ENCODE data around the gene ODC1. TPM values are rescaled to one million over a fixed set of nuclear protein-coding genes. Genes with fewer than 3 reads are reported as not detected.

Gene ODC1
- total RNA-seq, 1 donor from 2014 or later: 119 TPM

- H3K27me3 Mint-ChIP-seq (ENCODE audit: low read depth, unreplicated experiment): peaks cover 37% of the 10 kb centered on the region
Observed at GRCh38 chr2:10451819-10452218, 3.7 kb upstream of the ODC1 start.

GRCh38 chr2:10449838-10450691 is 1.9 kb upstream of the ODC1 start:
- H3K27ac Mint-ChIP-seq (ENCODE audit: unreplicated experiment): peak overlapping the region; percentile 34
- H3K4me1 Mint-ChIP-seq (ENCODE audit: low read depth, unreplicated experiment): peaks cover 2% of the 10 kb centered on the region
- peaks cover 21% of the 10 kb centered on the region for H3K27me3 Mint-ChIP-seq (ENCODE audit: low read depth, unreplicated experiment)
- Histone ChIP-seq H3K9ac (ENCODE audit: low read length) (no peak overlapping the region), H3K4me3 (ENCODE audit: insufficient read depth, low read depth, low read length) (no peak overlapping the region), H2AFZ (ENCODE audit: low read depth, low read length) (no peak overlapping the region), H3K27me3 (ENCODE audit: insufficient read depth, low read length) (no peaks in the 10 kb centered on the region), H3K79me2 (ENCODE audit: insufficient read depth, low read length) (peaks cover 32% of the 10 kb centered on the region), H3K4me1 (ENCODE audit: insufficient read depth, low read length) (peaks cover 22% of the 10 kb centered on the region), H3K9me3 (ENCODE audit: insufficient read depth, low read depth, low read length) (no peaks in the 10 kb centered on the region), H4K20me1 (ENCODE audit: insufficient read depth, low read length) (peaks cover 25% of the 10 kb centered on the region), H3K27ac (ENCODE audit: low read depth, low read length) (no peak overlapping the region), H3K4me2 (ENCODE audit: low read length) (peak overlapping the region; percentile 96), H3K36me3 (ENCODE audit: insufficient read depth, low read length) (no peaks in the 10 kb centered on the region)
- H3K9me3 Mint-ChIP-seq (ENCODE audit: unreplicated experiment): no peaks in the 10 kb centered on the region
- TF ChIP-seq CTCF (IDR thresholded peaks at IDR 0.05; ENCODE audit: insufficient read depth, low read depth, low read length) (no peak), EZH2 (IDR thresholded peaks at IDR 0.05; ENCODE audit: insufficient read depth, low read length) (no peak)
- H3K4me3 Mint-ChIP-seq (ENCODE audit: unreplicated experiment): peak overlapping the region; percentile 54
- FAIRE-seq: no peak
- H3K36me3 Mint-ChIP-seq (ENCODE audit: low read depth, unreplicated experiment): peaks cover 2% of the 10 kb centered on the region
- DNase-seq (ENCODE audit: low read depth): no peak

More at GRCh38 chr2:10451819-10452218, 3.7 kb upstream of the ODC1 start:
- Mint-ChIP-seq H3K27ac (ENCODE audit: unreplicated experiment) (no peak overlapping the region), H3K36me3 (ENCODE audit: low read depth, unreplicated experiment) (peaks cover 2% of the 10 kb centered on the region), H3K4me1 (ENCODE audit: low read depth, unreplicated experiment) (no peaks in the 10 kb centered on the region), H3K4me3 (ENCODE audit: unreplicated experiment) (no peak overlapping the region), H3K9me3 (ENCODE audit: unreplicated experiment) (no peaks in the 10 kb centered on the region)
- H3K36me3 ChIP-seq (ENCODE audit: insufficient read depth, low read length): no peaks in the 10 kb centered on the region
- H3K27ac ChIP-seq (ENCODE audit: low read depth, low read length): no peak overlapping the region
- peaks cover 12% of the 10 kb centered on the region for H3K4me1 ChIP-seq (ENCODE audit: insufficient read depth, low read length)
- H3K4me2 ChIP-seq (ENCODE audit: low read length): peak overlapping the region; percentile 13
- no peak for TF ChIP-seq EZH2 (IDR thresholded peaks at IDR 0.05; ENCODE audit: insufficient read depth, low read length)
- TF ChIP-seq CTCF (IDR thresholded peaks at IDR 0.05; ENCODE audit: insufficient read depth, low read depth, low read length): no peak
- no peaks in the 10 kb centered on the region for H3K27me3 ChIP-seq (ENCODE audit: insufficient read depth, low read length)
- peaks cover 14% of the 10 kb centered on the region for H3K79me2 ChIP-seq (ENCODE audit: insufficient read depth, low read length)
- FAIRE-seq (no peak), DNase-seq (ENCODE audit: low read depth) (no peak)
- no peaks in the 10 kb centered on the region for H3K9me3 ChIP-seq (ENCODE audit: insufficient read depth, low read depth, low read length)
- H3K4me3 ChIP-seq (ENCODE audit: insufficient read depth, low read depth, low read length): no peak overlapping the region
- H4K20me1 ChIP-seq (ENCODE audit: insufficient read depth, low read length): peaks cover 8% of the 10 kb centered on the region
- no peak overlapping the region for H2AFZ ChIP-seq (ENCODE audit: low read depth, low read length)
- H3K9ac ChIP-seq (ENCODE audit: low read length): no peak overlapping the region

- TF ChIP-seq CTCF (IDR thresholded peaks at IDR 0.05; ENCODE audit: insufficient read depth, low read depth, low read length) (no peak), EZH2 (IDR thresholded peaks at IDR 0.05; ENCODE audit: insufficient read depth, low read length) (no peak)
- Histone ChIP-seq H3K79me2 (ENCODE audit: insufficient read depth, low read length) (peaks cover 38% of the 10 kb centered on the region), H3K27ac (ENCODE audit: low read depth, low read length) (no peak overlapping the region), H2AFZ (ENCODE audit: low read depth, low read length) (no peak overlapping the region), H3K36me3 (ENCODE audit: insufficient read depth, low read length) (peaks cover 4% of the 10 kb centered on the region), H4K20me1 (ENCODE audit: insufficient read depth, low read length) (peaks cover 31% of the 10 kb centered on the region), H3K9me3 (ENCODE audit: insufficient read depth, low read depth, low read length) (no peaks in the 10 kb centered on the region), H3K4me1 (ENCODE audit: insufficient read depth, low read length) (peaks cover 23% of the 10 kb centered on the region), H3K9ac (ENCODE audit: low read length) (peak overlapping the region; percentile 88), H3K4me2 (ENCODE audit: low read length) (peak overlapping the region; percentile 96), H3K4me3 (ENCODE audit: insufficient read depth, low read depth, low read length) (no peak overlapping the region), H3K27me3 (ENCODE audit: insufficient read depth, low read length) (no peaks in the 10 kb centered on the region)
- peaks cover 5% of the 10 kb centered on the region for H3K36me3 Mint-ChIP-seq (ENCODE audit: low read depth, unreplicated experiment)
- DNase-seq (ENCODE audit: low read depth) (no peak), FAIRE-seq (no peak)
- H3K27me3 Mint-ChIP-seq (ENCODE audit: low read depth, unreplicated experiment): peaks cover 15% of the 10 kb centered on the region
- H3K9me3 Mint-ChIP-seq (ENCODE audit: unreplicated experiment): no peaks in the 10 kb centered on the region
- no peak overlapping the region for H3K27ac Mint-ChIP-seq (ENCODE audit: unreplicated experiment)
- H3K4me1 Mint-ChIP-seq (ENCODE audit: low read depth, unreplicated experiment): peaks cover 2% of the 10 kb centered on the region
- peak overlapping the region; percentile 77 for H3K4me3 Mint-ChIP-seq (ENCODE audit: unreplicated experiment)
Observed at GRCh38 chr2:10449486-10449831, 1.3 kb upstream of the ODC1 start.

Data from astrocyte (in vitro differentiated cells and primary cell).